Activated gamma-delta T cell treated with anti-CD3 and anti-CD28 coated beads, Interleukin-2, amount 50 U/mL, for 16 hours (primary cell): ENCODE measurements around the gene RNF168.
A peak's percentile ranks its signal among the peaks of the same experiment; 100 is the strongest.
"Not testable (repeated sequence)": the region's sequence is repeated elsewhere in the genome, so short reads cannot be mapped to it uniquely, and the experiment has no call there.

ENCODE experiments used
- DNase-seq: peaks from one replicate; pipeline ENCODE4 v3.0.0-alpha.2; 2020; ENCODE audit warnings: low read depth

Gene RNF168, protein sequence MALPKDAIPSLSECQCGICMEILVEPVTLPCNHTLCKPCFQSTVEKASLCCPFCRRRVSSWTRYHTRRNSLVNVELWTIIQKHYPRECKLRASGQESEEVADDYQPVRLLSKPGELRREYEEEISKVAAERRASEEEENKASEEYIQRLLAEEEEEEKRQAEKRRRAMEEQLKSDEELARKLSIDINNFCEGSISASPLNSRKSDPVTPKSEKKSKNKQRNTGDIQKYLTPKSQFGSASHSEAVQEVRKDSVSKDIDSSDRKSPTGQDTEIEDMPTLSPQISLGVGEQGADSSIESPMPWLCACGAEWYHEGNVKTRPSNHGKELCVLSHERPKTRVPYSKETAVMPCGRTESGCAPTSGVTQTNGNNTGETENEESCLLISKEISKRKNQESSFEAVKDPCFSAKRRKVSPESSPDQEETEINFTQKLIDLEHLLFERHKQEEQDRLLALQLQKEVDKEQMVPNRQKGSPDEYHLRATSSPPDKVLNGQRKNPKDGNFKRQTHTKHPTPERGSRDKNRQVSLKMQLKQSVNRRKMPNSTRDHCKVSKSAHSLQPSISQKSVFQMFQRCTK

DNA sequence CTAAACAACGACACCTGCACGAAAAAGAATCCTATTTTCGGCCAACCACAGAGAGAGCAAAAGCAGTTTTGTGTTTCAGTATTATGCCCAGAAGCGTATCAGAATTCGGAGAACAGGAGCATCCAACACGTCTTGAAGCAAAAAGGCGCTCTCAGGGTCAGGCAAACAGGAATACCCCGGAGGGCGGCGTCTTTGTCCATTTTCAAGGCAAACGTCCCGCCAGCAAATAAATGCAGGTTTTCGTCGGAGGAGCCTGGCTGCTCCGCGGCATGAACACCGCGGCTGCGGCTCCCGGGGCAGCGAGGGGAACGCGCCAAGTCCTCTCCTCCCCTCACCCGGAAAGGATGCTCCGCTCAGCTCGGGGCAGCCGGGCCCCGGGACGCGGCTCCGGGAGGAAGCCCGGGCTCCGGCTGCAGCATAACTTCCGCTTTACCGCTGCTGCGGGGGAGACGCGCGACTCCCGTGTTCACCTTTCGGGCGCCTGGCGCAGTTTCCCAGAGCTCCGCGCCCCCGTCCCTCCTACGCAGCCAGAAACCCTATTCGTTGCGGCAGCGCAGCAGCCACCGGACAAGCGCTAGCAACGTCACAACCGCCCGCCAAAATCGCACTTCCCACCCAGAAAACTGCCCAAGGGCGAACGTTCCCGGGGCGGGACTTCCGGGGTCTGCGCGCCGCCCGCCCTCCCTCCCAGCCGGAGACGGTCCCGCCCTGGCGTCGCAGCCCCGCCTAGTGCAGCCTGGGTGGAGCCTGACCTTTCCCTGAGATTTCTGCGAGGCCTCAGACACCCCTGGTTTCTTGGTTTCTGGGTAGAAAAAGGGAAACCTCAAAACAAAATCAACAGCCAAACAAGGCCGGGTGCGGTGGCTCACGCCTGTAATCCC lies at the start of gene RNF168:
RNF168 (minus strand) TSS at position 573 of the 881 bp plus-strand sequence. CDS start 595 bp downstream, outside the sequence.
- DNase-seq = peak; percentile 87

GRCh38 chr3:196552253-196552652 lies 48.7 kb upstream of the RNF168 start:
- DNase-seq = no peak

GRCh38 chr3:196550172-196550571 lies 46.6 kb upstream of the RNF168 start:
- DNase-seq = not testable (repeated sequence)

DNA sequence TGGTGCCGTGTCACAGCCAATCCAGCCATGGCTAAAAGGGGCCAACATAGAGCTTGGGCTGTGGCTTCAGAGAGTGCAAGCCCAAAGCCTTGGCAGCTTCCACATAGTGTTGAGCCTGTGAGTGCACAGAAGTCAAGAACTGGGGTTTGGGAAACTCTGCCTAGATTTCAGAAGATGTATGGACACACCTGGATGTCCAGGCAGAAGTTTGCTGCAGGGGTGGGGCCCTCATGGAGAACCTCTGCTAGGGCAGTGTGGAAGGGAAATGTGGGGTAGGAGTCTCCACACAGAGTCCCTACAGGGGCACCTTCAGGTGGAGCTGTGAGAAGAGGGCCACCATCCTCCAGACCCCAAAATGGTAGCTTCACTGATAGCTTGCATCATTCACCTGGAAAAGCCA lies 45.7 kb upstream of the RNF168 start:
- DNase-seq = not testable (repeated sequence)

DNA sequence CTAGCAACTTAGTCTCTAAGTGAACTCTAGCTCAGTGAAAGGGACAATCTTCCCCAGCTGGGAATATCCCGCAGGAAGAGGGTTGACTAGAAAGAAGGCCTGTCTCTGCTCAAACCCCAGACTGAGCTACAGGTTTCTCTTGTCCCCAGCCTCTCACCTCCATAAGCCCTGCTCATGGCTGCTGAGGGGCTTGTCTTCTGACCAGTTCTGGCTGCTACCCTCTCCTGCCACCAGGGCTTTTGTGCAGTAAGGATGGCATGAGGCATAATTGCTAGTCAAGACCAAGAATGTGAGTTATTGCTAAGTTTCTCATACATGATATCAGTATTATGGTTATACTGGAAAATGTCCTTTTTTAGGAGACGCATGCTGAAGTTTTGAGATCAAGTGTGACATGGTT lies 43.5 kb upstream of the RNF168 start:
- no peak for DNase-seq

DNA sequence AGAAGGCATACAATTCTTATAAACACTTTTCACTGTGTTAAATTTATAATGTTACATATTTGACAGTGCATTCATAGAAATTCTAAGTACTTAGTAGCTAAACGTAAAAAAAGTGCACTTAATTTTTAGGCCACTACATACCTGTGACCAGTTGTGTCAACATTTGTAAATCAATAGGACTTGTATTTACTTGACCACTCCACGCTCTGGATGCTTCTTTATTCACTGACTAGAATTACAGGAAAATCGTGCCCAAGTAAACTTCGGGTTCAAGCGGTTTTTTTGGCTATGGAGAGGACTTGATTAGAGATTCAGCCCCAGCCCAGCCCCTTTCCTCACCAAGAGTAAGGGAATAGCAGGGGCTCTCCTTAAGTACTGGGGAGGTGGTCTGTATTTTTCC lies 43.0 kb upstream of the RNF168 start:
- no peak for DNase-seq

DNA sequence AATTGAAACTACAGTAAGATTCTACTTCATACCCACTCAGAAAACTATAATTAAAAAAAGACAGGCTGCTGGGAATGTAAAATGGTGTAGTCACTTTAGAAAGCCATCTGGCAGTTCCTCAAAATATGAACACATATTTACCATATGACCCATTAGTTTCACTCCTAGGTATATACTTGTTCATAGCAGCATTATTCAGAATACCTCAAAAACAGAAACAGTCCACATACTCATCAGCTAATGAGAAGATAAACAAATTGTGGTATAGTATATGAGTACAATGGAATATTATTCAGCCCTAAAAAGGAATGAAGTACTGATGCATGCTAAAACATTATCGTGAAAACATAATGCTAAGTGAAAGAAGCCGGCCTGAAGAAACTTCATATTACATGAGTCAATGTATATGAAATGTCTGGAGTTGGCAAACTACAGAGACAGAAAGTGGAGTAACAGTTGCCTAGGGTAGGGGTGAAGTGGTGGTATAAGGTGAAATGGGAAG lies 41.0 kb upstream of the RNF168 start:
- DNase-seq = no peak

DNA sequence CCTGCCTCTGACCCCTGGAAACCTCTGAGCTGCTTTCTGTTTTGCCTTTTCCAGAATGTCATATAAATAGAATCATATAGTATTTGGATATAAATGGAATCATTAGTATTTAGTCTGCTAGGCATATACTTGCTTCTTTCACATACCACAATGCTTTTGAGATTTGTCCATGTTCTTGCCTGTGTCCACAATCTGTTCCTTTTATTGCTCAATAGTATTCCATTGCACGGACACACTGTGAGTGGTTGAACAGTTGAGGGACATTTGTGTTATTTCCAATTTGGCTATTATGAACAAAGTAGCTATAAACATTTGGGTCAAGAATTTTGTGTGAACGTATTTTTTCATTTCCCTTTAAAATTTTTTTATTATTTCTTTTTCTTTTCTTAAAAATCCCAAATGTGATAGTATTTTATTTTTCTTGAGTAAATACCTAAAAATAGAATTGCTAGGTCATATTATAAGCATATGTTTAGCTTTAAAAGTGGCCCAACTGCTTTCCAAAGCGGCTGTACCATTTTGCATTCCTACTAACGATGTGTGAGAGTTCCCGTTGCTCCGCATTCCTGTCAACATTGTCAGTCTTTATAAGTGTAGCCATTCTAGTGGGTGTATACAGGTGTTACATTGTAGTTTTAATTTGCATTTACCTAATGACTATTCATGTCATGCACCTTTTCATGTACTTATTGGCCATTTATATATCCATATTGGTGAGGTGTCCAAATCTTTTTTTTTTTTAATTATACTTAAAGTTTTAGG lies 38.3 kb upstream of the RNF168 start:
- no peak for DNase-seq

- peak; percentile 44 for DNase-seq
Measured at GRCh38 chr3:196537319-196537984, 33.9 kb upstream of the RNF168 start.

DNA sequence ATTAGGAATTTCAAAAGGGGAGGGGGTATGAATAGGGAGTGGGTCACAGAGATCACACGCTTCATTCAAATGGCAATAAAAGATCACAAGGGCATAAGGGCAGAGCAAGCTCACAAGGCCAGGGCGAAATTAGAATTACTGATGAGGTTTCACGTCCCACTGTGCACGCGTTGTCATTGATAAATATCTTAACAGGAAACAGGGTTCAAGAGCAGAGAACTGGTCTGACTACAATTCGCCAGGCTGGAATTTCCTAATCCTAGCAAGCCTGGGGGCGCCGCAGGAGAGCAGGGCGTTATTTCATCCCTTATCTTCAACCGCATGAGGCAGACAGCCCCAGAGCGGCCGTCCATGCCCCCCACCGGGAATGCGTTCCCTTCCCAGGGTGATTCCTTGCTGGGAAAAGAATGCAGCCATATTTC lies 29.7 kb upstream of the RNF168 start:
- no peak for DNase-seq

GRCh38 chr3:196531418-196531817 lies 27.9 kb upstream of the RNF168 start:
- no peak for DNase-seq

DNA sequence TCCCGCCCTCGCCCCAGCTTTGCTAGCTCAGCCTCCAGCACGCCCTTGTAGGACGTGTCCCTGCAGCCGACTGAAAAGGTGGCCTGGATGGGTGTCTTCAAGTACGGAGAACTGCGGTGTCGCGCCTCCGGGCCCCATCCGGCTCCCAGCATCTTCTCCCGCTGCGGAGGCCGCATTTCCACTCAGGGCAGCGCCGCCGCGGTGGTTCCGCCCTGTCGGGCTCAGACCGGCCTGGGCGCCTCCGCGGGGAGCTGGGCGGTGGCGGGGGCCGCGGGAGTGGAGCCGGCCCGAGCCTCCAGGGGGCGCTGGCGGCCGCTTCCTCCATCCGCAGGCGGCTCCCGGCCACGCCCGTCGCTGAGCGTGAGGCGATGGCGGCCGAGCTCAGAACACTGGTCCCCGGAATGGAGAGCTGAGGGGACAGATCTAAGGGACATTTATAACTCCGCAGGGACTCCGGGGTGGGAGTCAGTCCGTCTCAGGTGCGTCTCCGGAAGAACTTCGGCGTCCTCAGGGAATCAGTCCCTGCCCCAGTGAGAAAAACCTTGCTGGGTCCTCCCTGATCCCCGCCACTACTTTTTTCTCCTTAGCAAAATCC lies 25.2 kb upstream of the RNF168 start:
- DNase-seq = peak; percentile 68

DNA sequence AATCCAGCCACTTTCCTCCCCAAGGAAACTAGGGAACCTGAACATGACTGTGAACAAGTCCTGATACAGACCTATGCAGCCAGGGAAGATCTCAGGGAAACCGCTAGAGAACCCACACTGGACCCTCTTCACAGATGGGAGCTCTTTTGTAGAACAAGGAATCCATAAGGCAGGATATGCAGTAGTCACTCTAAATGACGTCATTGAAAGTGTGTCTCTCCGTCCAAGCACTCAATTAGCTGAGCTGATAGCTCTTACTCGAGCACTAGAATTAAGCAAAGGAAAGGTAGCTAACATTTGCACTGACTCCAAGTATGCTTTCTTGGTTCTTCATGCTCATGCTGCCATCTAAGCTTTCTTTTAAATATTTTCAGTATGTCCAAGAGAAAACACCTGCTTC lies 21.6 kb upstream of the RNF168 start:
- DNase-seq = no peak

DNA sequence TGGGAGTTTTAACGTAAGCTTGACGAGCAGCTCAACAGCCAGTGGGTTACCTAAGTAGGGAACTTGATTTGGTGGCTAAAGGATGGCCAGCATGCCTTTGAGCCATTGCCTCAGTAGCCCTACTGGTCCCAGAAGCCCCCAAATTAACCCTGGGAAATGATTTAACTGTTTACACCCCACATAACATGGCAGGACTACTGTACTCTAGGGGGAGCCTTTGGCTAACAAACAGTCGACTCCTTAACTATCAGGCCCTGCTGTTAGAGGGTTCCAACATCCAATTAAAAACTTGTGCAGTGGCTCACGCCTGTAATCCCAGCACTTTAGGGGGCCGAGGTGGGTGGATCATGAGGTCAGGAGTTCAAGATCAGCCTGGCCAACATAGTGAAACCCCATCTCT lies 21.0 kb upstream of the RNF168 start:
- no peak for DNase-seq

DNA sequence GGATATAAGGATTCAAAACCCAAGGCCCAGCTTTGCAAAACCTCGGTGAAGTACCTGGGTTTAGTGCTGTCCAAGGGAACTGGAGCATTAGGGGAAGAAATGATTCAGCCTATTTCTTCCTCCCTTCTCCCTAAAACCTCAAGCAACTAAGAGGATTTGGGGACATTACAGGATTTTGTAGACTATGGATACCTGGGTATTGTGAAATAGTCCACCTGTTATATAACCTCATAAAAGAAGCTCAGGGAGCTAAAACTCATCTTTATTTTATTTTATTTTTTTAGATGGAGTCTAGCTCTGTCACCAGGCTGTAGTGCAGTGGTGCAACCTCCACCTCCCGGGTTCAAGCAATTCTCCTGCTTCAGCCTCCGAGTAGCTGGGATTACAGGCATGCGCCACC lies 20.3 kb upstream of the RNF168 start:
- DNase-seq = no peak

- DNase-seq = not testable (repeated sequence)
Measured at GRCh38 chr3:196521291-196521690, 17.7 kb upstream of the RNF168 start.

DNA sequence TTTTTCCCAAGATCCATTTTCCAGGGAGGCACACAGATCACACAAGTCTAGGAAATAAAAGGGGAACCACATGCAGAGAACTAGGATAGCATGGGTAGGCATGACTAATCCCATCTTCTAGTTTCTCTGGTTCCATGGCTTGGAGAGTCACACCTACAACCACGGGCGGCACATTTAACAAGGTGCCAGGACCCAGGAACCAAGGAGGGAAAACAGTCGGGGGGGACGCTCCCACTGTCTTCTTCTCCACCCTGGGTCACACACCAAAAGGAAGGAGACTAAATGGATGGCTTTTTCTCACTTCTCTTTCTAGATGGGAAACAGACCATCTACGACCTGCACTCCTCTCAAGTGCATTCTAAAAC lies 16.1 kb upstream of the RNF168 start:
- no peak for DNase-seq

DNA sequence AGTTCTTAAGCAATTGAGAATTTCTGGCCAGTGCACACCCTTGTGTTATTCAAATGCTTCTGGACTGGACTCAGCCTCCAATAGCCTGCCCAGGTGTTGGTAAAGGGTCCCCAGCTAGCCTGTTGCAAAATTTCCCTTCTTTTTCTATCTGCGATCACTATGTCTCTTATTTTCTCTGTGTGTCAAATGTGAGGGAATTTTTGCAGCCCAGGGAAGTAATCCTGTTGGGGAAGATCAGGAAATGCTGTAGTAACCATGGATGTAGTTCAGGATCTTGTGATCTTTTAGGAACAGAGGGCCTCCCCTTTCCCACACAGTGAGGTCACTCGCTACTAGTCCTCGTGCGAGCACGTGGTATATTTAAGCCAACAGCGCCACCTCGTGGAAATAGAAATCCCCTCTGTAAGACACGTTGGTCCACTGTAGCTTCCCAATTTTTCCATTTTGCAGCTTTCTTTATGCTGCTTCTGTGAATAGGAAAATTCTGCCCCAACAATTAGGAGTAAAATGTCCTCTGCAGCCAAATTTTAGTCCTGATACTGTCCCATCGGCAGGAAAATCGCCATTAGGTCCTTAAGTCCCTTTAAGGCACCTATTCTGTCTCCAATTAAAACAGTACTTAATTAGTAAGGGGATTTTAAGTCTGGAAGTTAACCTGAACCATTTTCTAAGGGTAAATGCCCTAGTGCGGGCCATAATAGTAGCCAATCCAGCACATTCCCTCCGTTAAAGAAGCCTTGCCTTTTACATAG lies 15.6 kb upstream of the RNF168 start:
- DNase-seq = peak; percentile 29

DNA sequence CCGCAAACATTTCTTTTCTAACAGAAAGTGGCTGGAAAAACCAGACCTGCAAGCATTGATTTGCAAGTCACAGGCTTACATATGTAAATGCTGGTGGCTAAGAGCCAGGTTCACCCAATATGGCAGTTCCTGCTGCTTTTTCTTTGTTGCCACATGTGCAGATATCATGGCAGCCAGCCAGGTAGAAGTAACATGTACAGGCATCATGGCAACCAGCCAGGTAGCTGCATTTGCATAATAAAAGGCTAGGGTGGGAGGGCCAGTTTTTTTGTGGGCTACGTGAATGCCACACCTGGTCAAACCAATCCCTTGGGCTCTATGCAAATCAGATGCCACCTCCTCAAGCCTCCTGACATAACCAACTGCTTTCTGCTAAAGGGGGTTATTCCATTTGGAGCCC lies 14.4 kb upstream of the RNF168 start:
- no peak for DNase-seq

- no peak for DNase-seq
Measured at GRCh38 chr3:196517162-196517800, 13.7 kb upstream of the RNF168 start.
